BJ (cell line): ENCODE results near the gene STMND1. TPM values are rescaled to one million over a fixed set of nuclear protein-coding genes. Genes with fewer than 3 reads are reported as not detected.
A peak's percentile ranks its signal among the peaks of the same experiment; 100 is the strongest.

ENCODE experiments used
- CTCF ChIA-PET: fragments of 350-600 bp; formaldehyde crosslinking; extraction: SDS; loops from one replicate; lab custom pipeline; 2021; ENCODE audit warnings: antibody characterized with exemption, inconsistent platforms; lab: Yijun Ruan, JAX
- POLR2A ChIA-PET: fragments of 300-600 bp; sonication (Branson Sonifier 250); formaldehyde crosslinking; extraction: SDS; loops from one replicate; lab custom pipeline; 2021; ENCODE audit warnings: antibody characterized with exemption; lab: Charles Lee
- DNase-seq: peaks from one replicate; pipeline ENCODE4 v3.0.0-alpha.2; 2011; ENCODE audit warnings: low read depth
- H3K27me3 ChIP-seq: 2 replicates; pipeline ENCODE4 v1.6.0; 2011; ENCODE audit warnings: low read length; ENCODE audit not compliant: control insufficient read depth, insufficient read depth
- H3K36me3 ChIP-seq: 2 replicates; pipeline ENCODE4 v1.5.1; 2011; ENCODE audit warnings: low read length; ENCODE audit not compliant: control insufficient read depth, insufficient read depth
- H3K4me3 ChIP-seq: 2 replicates; pipeline ENCODE4 v1.5.1; 2011; ENCODE audit warnings: low read depth, mild to moderate bottlenecking, control low read depth, low read length
- polyA plus RNA-seq: library from polyadenylated mRNA; depleted of rRNA; stranded (reverse); fragments of >200 nt; gene quantifications from 2 replicates; pipeline ENCODE4 v1.2.3, GENCODE V29; 2011
- TF ChIP-seq, protein P1 (sequence below): IDR thresholded peaks from 2 replicates; pipeline ENCODE4 v1.5.1; 2011; ENCODE audit warnings: low read depth, mild to moderate bottlenecking, control low read depth, inconsistent platforms, low read length, moderate library complexity; ENCODE audit not compliant: insufficient read depth

Gene STMND1
- polyA plus RNA-seq, 1 experiment, result 0.05 TPM

DNA sequence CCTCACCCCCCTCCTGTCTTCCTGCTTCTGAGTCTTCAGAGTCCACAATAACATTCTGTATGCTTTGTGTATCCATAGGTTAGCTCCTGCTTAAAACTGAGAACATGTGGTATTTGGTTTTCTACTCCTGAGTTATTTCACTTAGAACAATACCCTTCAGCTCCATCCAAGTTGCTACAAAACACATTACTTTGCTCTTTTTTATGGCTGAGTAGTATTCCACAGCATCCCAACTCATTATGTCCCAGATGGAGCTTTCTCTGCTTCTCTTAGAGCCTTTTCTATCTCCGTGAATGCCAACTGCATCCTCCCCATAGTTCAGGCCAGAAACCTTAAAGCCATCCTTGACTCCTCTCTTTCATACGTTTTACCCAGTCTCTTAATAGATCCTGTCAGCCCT lies 55.8 kb downstream of the STMND1 start:
- POLR2A ChIA-PET, result no interaction called here
- H3K4me3 ChIP-seq, result no peak overlapping the region
- no peak for DNase-seq
- no peaks in the 10 kb centered on the region for H3K27me3 ChIP-seq
- CTCF ChIA-PET, result interaction anchor here (0.7 to 2.7 kb wide), 6 partner anchors 10 to 661 kb away, joined by 3 to 17 read pairs (median 6); no protein-coding TSS in a partner anchor
- TF ChIP-seq, protein P1, sequence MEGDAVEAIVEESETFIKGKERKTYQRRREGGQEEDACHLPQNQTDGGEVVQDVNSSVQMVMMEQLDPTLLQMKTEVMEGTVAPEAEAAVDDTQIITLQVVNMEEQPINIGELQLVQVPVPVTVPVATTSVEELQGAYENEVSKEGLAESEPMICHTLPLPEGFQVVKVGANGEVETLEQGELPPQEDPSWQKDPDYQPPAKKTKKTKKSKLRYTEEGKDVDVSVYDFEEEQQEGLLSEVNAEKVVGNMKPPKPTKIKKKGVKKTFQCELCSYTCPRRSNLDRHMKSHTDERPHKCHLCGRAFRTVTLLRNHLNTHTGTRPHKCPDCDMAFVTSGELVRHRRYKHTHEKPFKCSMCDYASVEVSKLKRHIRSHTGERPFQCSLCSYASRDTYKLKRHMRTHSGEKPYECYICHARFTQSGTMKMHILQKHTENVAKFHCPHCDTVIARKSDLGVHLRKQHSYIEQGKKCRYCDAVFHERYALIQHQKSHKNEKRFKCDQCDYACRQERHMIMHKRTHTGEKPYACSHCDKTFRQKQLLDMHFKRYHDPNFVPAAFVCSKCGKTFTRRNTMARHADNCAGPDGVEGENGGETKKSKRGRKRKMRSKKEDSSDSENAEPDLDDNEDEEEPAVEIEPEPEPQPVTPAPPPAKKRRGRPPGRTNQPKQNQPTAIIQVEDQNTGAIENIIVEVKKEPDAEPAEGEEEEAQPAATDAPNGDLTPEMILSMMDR, result no peak
- H3K36me3 ChIP-seq, result no peaks in the 10 kb centered on the region

DNA sequence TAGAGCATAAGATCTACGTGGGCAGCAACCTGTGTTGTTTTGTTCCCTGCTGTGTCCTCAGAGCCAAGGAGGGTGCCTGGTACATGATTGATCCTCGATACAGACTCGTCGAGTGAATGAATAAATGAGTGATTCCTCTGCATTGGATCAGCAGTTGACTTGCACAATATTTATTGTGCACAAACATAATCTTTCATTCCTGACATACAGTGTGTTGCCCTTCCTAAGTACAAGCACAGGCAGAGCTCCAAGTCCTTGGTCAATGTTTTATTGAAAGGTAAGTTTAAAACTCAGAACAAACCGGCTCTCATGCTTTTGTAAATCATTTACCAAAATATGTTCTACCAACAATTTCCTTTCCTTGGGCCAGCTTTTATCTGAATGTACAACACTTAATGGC lies 57.4 kb downstream of the STMND1 start:
- CTCF ChIA-PET, result interaction anchor here (0.6 to 2.7 kb wide), 3 partner anchors 20 to 656 kb away, joined by 3 to 17 read pairs (median 3); no protein-coding TSS in a partner anchor
- Histone ChIP-seq H3K27me3 (no peaks in the 10 kb centered on the region), H3K36me3 (no peaks in the 10 kb centered on the region), H3K4me3 (no peak overlapping the region)
- POLR2A ChIA-PET, result no interaction called here
- no peak for DNase-seq
- TF ChIP-seq, protein P1, result no peak

DNA sequence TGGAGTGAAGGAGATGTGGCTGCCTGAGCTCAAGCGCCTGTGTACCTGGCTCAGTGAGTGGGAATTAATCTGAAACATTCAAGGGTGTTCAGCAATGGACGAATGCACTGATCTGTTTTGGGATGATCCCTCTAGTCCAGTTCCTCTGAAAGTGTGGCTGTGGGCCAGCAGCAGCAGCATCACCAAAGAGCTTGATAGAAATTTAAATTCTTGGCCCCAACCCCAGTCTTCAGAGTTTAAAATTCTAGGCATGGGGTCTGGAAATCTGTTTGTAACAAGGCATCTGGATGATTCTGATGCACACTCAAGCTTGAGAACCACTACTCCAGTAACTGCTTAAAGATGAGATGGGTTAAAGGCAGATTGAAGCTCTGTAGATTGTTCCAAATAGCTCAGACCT lies 59.2 kb downstream of the STMND1 start:
- TF ChIP-seq, protein P1, result no peak
- ChIA-PET CTCF (interaction anchor here (1.2 to 2.5 kb wide), 3 partner anchors 423 to 431 kb away, joined by 5 to 12 read pairs (median 7); no protein-coding TSS in a partner anchor), POLR2A (no interaction called here)
- Histone ChIP-seq H3K36me3 (no peaks in the 10 kb centered on the region), H3K27me3 (no peaks in the 10 kb centered on the region), H3K4me3 (no peak overlapping the region)
- no peak for DNase-seq

DNA sequence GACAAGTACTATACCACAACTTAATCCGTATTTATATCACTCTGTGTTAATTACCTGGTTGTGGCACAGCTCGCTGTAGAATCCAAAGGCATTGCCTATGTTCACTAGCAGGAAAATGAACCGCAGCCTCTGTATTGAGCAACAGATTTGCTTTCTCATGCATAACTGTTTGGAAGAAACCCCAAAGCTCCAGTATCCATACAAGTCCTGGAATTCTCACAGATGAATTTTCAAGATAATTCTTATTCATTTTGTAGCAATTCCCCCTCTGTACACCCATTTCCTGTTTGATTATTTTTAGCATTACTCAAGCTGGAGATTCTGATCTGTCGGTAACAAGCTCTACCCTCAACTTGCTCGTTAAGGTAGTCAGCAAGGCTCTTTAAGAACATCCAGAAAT lies 63.5 kb downstream of the STMND1 start:
- peak; percentile 44 for DNase-seq
- ChIA-PET POLR2A (no interaction called here), CTCF (interaction anchor here (0.7 to 1.2 kb wide), 3 partner anchors 9 to 419 kb away, joined by 3 to 6 read pairs (median 4); no protein-coding TSS in a partner anchor)
- H3K36me3 ChIP-seq, result no peaks in the 10 kb centered on the region
- H3K4me3 ChIP-seq, result no peak overlapping the region
- TF ChIP-seq, protein P1, result no peak
- H3K27me3 ChIP-seq, result no peaks in the 10 kb centered on the region

DNA sequence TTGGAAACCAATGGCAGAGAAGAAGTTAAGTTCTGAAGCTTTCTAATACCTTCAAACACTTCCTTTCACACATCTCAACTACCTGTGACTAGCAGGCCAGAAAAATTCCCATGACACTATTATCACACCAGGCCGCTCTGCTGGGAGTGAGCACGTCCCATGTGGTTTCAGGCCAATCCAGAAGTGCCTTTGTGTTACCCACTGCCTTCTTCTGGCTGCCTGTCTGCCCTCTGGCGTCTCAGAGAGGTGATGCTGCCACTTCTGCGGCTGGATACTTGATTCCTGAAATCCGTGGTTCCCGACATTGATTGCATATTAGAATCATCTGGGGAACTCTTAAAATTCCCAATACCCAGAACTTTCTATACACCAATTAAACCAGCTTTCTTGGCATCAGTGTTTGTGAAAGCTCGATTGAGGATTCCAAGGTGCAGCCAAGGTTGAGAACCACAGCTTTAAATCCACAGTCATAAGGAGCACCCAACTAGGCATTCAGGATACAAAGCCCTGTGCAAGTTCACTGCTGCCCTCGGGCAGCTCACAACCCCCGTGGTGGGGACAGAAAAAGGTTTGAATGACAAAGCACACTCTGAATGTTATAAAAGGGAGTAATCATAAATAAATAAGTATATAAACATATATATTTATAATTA lies 65.6 kb downstream of the STMND1 start:
- no peaks in the 10 kb centered on the region for H3K27me3 ChIP-seq
- CTCF ChIA-PET, result interaction anchor here (0.6 to 1.8 kb wide), 9 partner anchors 8 to 520 kb away, joined by 3 to 5 read pairs (median 4); no protein-coding TSS in a partner anchor
- H3K36me3 ChIP-seq, result no peaks in the 10 kb centered on the region
- DNase-seq, result no peak
- TF ChIP-seq, protein P1, result peak; percentile 69
- POLR2A ChIA-PET, result no interaction called here
- no peak overlapping the region for H3K4me3 ChIP-seq
